HG03571 (cell line): ENCODE results near the gene F5.
"Not testable (repeated sequence)": the region's sequence is repeated elsewhere in the genome, so short reads cannot be mapped to it uniquely, and the experiment has no call there.

ENCODE experiments used
- ATAC-seq: cut with Tn5 transposase; IDR thresholded peaks from one replicate; pipeline ENCODE4 v1.9.1; 2021; ENCODE audit not compliant: unreplicated experiment

F5 gene

DNA sequence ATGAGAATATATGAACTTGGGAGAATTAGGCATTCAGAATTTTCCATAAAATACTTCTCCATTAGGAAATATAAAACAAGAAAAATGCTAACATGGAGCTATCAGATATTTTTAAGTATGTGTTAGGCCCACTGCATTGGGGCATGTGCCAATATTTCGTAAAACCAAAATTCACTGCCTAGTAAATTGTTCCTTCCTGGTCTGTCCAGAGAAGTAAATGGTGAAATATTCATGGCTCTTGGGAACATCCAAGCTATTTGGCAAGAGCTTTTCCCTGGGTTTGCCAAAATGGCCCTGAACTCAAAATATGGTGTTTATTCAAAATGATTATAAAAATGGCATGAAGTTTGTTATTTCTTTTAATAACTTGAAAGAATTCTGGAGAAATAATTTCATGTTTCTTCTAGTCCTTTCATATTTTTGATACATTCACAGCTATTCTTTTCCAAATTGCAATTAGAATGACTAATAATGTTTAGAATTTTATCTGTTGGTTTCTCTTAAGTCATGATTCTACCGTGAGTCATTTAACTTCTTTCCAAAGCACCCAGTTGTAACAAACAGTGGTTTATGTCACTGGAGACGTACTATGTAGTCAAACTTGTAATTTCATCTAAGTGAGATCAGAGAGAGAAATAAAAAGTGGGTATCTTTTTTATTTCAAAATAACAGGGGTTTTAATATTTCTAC is 74.8 kb downstream of the F5 start:
- no peak for ATAC-seq

DNA sequence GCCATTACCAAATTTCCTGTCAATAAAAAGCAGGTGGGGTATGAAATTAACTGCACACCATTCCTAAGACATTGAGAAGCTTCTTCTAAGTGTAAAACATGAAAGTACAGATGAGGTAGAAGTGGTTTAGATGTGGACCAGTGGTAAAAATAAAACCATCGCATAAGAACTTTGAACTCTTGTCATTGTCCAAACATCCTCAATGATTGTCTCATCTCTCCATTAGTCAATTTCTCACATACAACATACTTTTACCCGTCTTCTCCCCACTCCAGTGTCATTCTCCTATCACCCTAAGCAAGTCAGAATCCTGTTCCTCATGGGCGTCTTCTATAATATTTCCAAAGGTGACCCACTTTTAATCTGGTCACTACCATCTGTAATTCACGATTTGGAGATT is 76.2 kb downstream of the F5 start:
- ATAC-seq, result no peak

DNA sequence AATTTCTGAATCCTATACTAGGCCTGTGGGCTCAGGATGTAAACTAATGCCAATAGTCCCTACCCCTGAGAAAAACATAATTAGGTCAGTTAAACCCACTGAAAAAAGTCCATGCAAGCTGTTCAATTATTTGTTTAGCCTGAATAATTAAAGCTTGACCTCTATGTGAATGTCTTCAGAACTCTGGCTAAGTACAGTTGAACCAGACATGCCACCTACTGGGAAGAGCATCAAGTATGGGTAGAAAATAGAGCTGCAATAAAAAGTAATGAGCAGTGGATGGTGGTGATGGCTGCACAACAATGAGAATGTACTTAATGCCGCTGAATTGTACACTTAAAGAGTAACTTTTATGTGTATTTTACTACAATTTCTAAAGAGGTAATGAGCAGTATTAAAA is 76.9 kb downstream of the F5 start:
- no peak for ATAC-seq

DNA sequence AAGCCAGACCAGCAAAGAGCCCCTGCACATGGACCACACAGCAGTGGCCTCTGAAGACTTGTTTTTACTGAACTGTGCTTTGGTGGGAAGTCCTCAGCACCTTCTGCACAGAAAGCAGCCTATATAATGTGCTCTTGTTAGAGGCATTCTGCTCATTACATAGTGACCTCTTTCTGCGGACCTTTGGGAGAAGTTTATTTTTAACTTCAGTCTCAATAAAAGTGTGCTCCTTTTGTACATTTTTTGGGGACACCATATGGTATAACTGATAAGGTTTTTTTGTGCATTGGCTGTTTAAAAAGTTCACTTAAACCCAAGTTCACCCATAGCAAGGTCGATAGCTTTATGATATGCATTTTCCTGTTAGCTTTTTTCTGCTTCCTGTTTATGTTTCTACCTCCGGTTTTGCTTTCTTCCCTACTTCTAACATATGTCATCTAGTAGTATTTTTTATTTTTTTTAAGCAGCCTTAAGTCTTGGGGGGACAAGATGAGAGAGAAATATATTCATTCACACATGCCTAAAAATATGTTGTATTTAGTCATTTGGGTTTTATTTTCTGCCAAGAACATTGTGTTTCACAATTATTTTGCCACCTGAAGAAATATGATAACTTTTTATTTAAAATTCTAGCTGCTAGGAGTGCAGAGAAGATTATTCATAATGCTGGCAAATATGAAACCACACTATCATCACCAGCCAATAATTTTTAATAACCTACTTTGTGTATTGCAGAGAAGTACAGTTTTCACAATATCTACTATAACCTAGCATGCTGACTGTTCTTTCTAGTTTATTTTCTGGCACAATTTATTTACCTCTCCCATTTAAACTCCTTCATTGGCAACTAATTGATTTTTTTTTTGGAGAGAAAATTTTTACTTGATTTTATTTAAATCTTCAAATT is 77.6 kb downstream of the F5 start:
- ATAC-seq, result no peak

DNA sequence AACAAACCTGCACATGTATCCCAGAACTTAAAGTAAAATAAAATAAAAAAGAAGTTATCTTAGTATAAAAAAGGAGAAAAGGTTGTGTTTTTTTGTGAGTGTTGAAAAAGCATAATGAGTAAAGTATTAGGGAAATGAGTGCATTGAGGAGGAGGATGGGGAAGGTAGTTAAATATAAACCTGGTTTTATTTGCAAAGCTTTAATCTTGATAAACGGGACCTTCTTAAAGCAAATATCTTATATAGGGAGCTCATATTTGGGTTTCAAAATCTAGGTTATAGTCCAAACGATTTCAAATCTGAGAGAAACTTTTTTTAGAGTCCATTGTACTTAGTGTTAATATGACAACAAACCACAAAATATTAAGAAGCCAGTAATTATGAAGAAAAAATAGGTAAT is 78.9 kb downstream of the F5 start:
- no peak for ATAC-seq

DNA sequence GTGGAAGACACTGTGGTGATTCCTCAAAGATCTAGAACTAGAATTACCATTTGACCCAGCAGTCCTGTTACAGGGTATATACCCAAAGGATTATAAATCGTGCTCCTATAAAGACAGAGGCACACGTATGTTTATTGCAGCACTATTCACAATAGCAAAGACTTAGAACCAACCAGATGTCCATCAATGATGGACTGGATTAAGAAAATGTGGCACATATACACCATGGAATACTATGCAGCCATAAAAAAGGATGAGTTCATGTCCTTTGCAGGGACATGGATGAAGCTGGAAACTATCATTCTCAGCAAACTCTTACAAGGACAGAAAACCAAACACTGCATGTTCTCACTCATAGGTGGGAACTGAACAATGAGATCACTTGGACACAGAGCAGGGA is 82.7 kb downstream of the F5 start:
- not testable (repeated sequence) for ATAC-seq

DNA sequence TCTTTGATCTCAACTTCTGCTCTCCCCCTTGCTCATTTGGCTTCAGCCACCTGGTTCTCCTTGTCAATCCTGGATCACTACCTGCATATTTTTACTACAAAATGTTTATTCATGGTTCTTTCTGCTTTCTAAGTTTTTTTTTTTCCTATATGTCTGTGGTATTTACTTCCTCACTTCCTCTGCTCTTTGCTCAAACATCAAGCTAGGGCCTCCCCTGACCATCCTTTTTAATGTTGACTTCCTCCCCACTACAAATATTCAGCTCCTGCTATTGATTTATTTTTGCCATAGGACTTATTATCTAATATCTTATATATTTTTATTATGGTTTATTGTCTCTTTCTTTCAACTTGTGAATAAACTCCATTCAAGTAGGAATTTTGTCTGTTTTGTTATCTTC is 86.5 kb downstream of the F5 start:
- ATAC-seq, result no peak

DNA sequence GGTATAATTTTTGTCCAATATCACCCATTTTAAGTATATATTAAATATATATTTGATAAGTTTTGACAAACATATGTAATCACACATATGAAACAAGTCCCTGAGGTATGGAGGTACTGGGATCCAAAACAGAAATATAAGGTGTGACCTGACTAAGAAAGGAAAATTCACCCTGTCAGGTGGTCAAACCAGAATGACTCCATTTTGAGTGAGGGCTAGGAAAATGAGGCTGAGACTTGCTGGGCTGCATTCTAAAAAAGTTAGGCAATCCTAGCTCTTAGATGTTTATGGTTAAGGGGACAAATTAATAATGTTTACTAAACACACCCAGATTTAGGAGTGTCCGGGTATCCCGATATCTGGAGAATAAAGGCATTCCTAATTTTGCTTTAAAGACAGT is 89.0 kb downstream of the F5 start:
- no peak for ATAC-seq

DNA sequence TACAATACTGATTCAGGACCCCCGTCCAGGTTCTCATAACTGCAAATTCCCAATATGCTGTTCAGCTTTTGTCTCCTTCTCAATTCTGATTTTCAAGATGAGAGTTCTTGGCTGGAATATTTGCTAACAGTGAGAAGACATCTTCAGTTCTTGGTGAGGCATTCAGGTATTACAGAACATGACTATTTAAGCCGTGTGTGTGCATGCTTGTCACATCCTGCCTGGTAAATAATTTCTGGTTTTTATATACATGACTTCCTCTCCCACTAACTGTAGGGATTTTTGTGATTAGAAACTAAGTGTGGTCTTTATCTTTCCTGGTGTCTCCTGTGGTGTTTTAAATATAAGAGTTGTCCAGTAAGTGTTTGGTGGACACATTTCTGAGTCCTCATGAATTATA is 90.4 kb downstream of the F5 start:
- ATAC-seq, result no peak

DNA sequence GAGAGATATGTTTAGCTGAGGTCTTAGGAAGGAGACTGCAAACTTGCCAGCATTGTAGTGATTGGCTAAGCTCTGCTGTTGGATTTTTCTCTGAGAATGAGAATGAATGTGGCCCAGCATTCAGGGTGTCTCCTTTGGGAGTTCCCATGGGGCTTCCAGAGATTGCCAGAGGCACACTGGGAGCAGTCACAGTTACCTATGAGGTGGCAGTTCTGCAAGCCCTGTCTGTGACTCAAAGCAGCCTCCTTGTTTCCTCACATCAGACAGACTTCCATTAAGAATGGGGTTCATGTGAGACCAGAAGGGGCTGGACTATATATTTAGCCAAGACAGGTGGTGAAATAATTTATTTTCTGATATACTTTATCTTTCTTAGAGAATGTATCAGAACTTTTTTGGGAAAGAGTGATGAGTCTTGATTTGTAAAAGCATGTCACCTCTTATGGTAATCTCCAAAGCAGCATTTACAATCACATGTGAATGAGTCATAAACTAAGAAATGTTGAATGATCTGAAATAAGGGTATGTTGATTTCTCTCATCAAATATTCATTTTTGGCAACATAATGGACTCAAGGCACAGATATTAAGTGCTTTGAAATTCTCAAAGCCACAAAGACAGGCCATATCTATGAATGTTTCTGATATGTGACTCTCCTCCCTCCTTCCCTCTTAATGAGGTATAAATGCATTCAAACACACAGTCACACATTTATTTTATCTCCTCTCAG is 91.1 kb downstream of the F5 start:
- ATAC-seq, result no peak

DNA sequence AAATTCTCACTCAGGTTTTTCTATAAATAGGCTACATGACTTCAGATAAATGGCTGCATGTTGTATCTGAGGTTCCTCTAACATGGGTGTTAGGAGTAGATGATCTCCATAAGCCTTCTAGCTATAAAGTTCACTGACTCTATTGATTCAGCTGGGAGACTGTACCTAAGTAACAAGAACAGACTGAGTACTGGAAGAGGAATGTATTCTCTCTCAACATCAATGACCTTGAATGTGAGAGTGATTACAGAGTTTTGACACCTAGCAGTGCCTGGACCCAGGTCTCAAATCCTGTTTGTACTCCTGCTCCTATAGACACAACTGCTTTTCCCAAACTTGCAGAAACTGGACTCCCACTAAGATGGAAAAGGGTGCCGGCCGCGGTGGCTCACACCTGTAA is 91.9 kb downstream of the F5 start:
- ATAC-seq, result no peak

DNA sequence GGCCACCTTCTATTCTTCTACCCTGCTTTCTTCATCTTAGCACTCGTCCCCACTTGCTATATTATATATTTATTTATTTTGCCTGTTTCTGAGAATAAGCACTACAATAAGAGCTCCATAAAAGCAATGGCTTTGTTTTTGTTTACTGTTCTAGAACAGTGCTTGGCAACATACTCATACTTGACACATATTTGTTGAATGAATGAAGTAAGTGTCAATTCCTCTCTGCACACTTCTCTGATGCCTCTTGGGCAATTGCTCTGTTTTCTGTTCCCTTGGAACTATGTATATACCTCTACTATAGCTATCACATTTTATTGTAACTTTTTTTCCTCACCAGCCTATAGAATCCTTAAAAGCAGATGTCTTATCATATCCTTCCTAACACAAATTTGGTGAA is 93.0 kb downstream of the F5 start:
- no peak for ATAC-seq

DNA sequence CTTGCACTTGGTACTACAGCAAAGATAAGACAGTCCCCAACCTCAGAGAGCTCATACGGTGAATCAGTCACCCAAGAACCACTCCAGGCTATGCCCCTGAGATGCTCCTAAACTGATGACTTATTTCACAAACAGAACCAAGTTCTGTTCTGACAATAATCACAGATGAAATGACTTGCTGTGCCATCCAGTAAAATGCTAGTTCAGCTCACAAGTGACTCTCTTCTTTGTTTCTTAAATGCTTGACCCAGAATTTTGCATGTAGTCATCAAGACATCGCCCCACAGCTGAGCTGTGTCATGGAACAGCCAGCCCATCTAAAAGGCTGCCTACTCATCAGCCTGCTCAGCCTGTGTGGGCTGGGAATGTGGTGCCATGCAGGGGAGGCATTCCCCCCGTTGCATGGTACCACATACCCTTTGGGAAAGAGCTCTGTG is 94.4 kb downstream of the F5 start:
- peak; percentile 47 for ATAC-seq

DNA sequence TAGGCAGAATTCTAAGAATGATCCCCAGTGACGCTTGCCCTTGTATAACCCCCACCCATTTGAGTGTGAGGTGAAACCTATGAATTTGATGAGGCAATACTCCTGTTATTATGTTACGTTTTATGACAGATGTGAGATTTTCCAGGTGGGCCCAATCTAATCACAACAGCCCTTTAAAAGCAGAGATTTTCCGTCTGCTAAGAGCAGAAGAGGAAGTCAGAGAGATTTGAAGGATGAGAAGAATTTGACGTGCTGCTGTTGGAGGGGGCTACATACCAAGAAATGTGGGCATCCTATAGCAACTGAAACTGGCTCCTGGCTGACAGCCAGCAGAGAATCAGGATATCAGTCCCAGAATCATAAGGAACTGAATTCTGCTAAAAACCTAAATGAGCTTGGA is 98.1 kb downstream of the F5 start:
- ATAC-seq, result no peak

DNA sequence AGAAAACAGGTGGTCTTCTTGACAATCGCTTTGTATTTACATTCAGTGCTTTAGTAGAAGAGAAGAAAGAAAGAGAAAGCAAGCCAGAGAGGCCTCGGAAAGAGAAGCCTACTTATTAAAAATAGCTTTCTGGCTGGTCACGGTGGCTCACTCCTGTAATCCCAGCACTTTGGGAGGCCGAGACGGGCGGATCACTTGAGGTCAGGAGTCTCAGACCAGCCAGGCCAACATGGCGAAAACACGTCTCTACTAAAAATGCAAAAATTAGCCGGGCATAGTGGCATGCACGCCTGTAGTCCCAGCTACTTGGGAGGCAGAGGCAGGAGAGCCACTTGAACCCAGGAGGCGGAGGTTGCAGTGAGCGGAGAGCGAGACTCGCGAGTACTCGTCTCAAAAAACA is 98.7 kb downstream of the F5 start:
- ATAC-seq, result no peak

DNA sequence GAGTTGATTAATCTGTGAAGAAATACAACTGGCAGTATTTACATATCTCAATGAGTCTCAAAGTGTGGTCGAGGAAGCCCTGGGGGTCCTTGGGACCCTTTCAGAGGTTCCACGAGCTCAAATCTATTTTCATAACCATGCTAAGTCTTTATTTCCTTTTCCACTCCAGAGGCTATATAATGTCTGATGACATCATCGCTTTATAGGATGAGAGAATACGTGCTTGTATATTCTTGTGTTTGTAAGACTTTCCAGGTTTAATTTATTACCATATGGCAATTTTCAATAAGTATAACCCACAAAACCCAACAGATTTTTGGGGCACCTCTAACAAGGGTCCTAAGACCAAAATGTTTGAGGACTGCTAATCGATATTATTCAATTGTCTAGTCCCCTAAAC is 99.1 kb downstream of the F5 start:
- no peak for ATAC-seq

DNA sequence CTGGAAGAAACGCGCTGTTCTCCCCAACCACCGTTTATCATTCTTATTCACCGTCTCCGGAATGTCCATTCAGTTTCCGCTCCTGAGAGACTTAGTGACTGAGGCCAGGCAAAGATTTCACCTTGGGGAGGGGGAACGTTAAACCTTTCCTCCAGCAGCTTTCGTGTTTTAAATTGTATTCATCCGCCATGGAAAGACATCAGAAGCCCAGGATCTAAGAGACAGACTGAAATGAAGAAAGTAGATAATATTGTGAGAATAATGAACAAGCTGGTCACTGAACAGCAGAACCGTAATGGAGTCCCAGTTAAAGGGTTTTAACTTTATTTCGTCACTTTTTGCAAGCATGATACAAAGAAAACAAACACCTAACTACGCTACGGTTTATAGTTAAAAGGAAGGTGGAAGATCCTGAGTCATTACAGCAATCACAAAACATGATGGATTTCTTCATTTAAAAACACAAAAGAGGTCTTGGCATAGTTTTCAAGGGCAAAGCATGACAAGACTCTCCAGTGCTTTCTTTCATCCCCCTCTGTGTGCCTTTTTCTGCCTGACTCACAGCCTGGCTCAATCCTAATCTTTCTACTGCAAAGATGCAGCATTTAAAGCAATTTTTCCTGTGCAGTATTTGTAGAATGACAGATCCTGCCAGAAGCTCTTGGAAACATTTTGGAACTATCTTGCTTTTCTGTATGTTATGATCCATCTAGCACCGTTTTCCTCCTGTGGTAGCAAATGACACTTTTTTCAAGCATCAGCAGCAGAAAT is 99.8 kb downstream of the F5 start:
- no peak for ATAC-seq

DNA sequence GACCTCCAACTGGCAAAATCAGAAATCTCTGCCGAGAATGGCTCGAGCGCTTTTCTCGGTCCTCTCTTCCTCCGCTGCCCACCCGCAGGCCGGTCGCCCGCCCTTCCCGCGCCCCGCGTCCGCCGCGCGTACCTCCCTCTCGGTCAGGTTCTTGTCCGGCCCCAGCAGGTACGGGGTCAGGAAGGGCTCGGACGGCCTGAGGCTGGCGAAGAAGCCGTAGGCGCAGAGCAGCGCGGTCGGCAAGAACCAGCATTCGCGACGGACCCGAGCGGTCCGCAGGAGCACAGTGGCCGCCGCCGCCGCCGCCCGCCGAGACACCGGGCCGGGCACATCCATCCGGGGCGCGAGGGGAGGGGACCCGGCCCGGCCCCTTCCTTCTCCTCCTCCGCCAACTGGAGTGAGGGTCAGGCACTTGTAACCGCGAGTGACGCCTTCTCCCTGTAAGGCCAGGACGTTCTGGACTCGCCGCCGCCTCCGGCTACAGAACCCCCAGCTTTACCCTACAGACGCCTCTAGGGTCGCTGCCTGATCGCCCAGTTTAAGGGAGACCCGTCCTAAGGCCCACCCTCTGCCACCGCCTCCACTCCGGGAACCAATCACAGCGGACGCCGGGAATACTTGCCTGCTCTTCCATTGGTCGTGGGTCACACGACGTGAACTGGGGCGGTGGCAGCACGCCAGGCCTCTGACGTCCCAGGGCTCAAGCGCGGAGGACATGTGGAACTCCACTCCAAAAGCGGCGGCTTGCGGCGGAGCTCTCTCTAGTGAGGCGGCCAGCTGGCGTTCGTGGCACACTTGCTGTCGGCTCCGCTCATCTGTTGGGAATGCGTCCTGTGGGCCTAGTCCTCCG is 100.6 kb downstream of the F5 start, which contains the start of gene SLC19A2:
SLC19A2 (minus strand) TSS at position 514 of the 850 bp plus-strand sequence; CDS start at position 336, 178 bp downstream.
- peak; percentile 99 for ATAC-seq

DNA sequence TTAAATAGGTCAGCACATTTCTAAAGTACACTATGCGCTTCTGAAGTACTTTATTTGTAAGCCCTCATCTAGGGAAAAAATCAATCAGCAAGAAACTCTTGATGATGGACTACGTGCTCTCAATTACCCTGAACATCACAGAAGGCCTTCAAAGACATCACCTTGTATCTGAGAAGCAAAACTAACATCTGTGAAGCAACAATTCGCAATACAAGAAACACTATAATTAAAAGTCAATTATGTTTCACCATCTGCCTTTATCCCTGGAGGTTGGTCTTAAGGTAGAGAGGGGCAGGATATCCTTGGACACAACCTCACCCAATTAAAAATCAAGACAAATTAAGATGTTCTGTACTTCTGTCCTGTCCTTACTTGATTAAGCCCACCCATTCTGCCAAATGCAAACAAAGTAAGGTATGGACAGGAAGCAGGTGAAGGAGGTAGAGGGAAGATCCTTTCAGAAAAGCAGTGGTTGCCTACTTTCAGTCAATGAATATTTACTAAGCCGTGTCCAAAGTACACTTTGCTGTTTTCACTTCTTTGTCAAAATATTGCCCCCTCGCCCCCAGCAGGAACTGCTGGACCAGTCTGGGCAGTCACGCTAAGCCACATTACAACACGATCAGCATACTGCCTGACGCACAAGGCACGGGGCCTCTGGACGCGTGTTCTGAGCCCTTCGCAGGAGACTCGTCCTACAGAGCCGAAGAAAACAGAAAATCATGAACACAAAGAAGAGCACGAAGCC is 101.4 kb downstream of the F5 start:
- ATAC-seq, result peak; percentile 4
